Measurements from ENCODE around the gene TLE3.

Gene TLE3

GRCh38 chr15:70001859-70002258 is 95.9 kb downstream of the TLE3 start:
- no peak for DNase-seq (ENCODE audit: low read depth)

- no peak for DNase-seq (ENCODE audit: low read depth)
Observed at GRCh38 chr15:69999392-70000085, 98.2 kb downstream of the TLE3 start.

- DNase-seq (ENCODE audit: low read depth): no peak
Observed at GRCh38 chr15:69998541-69999391, 99.0 kb downstream of the TLE3 start.

- DNase-seq (ENCODE audit: low read depth): no peak
Observed at GRCh38 chr15:69997813-69998212, 99.9 kb downstream of the TLE3 start.

Measured in activated T-helper 1 cell treated with Interleukin-2 at 50 U/mL for 16 hours (primary cell).